ENCODE data around the gene KRT75. TPM values are rescaled to one million over a fixed set of nuclear protein-coding genes. Genes with fewer than 3 reads are reported as not detected.

KRT75 gene
- total RNA-seq, 1 experiment from 2014 or later, result not detected

GRCh38 chr12:52445876-52446275 lies 11.7 kb upstream of the KRT75 start:
- Histone ChIP-seq H3K79me2 (ENCODE audit: insufficient read depth, low read length) (no peaks in the 10 kb centered on the region), H3K9me2 (ENCODE audit: insufficient read depth) (no peaks in the 10 kb centered on the region)
- ATAC-seq, result no peak

GRCh38 chr12:52444647-52445595 lies 10.8 kb upstream of the KRT75 start:
- Histone ChIP-seq H3K4me3 (replicated peaks in 1 of 2; ENCODE audit: low read depth in 1 of 2, low read length in 2 of 2) (no peak overlapping the region), H3K9me2 (ENCODE audit: insufficient read depth) (no peaks in the 10 kb centered on the region), H3K4me1 (ENCODE audit: control insufficient read depth in 1 of 2, insufficient read depth in 2 of 2, low read length in 2 of 2) (peaks cover 26 to 47% of the 10 kb centered on the region in 2 experiments), H3K36me3 (ENCODE audit: control insufficient read depth in 1 of 2, insufficient read depth in 2 of 2, low read length in 2 of 2) (no peaks in the 10 kb centered on the region), H3K9me3 (ENCODE audit: control insufficient read depth in 1 of 2, insufficient read depth in 1 of 2, low read depth in 1 of 2, low read length in 2 of 2) (no peaks in the 10 kb centered on the region), H2AFZ (ENCODE audit: low read depth, low read length, poor library complexity, severe bottlenecking) (no peak overlapping the region), H4K20me1 (ENCODE audit: insufficient read depth) (no peaks in the 10 kb centered on the region), H3K9ac (ENCODE audit: low read length) (no peak overlapping the region), H3K27me3 (ENCODE audit: insufficient read depth, low read length) (no peaks in the 10 kb centered on the region), H3K27ac (ENCODE audit: low read depth, low read length) (no peak overlapping the region), H3K79me2 (ENCODE audit: insufficient read depth, low read length) (no peaks in the 10 kb centered on the region), H3K4me2 (ENCODE audit: low read length) (no peak overlapping the region)
- CTCF ChIA-PET, result no interaction called here
- POLR2A ChIA-PET, result interaction anchor here (0.8 kb wide), 1 partner anchor 9 kb away, joined by 3 read pairs; no protein-coding TSS in a partner anchor
- RAD21 ChIA-PET (ENCODE audit: low non-redundant PET in 1 of 2, low total read pairs in 2 of 2, uncharacterized antibody in 2 of 2, unreplicated experiment in 2 of 2), result no interaction called here
- intact Hi-C loops (cut with micrococcal nuclease), result no loop called here
- DNase-seq (ENCODE audit: low read depth, low spot score) (no peak), ATAC-seq (no peak)
- TF ChIP-seq TCF7L2 (IDR thresholded peaks at IDR 0.05; ENCODE audit: borderline replicate concordance, extremely low read depth, insufficient read depth, insufficient read length) (no peak), ATF3 (IDR thresholded peaks at IDR 0.05) (no peak), CEBPB (IDR thresholded peaks at IDR 0.05; ENCODE audit: low read depth) (no peak), EZH2phosphoT487 (IDR thresholded peaks at IDR 0.05; ENCODE audit: borderline replicate concordance) (no peak), CBX3 (IDR thresholded peaks at IDR 0.05; ENCODE audit: low read depth) (no peak), ELF1 (IDR thresholded peaks at IDR 0.05; ENCODE audit: borderline replicate concordance, low read depth) (no peak), ZFX (IDR thresholded peaks at IDR 0.05) (no peak), FOSL1 (IDR thresholded peaks at IDR 0.05; ENCODE audit: low read depth) (no peak), EZH2 (IDR thresholded peaks at IDR 0.05) (no peak), SIN3A (IDR thresholded peaks at IDR 0.05; ENCODE audit: low read depth) (no peak), SP1 (IDR thresholded peaks at IDR 0.05; ENCODE audit: low read depth) (no peak), POLR2A (IDR thresholded peaks at IDR 0.05; ENCODE audit: borderline replicate concordance, extremely low read depth, insufficient read depth, insufficient read length) (no peak), POLR2AphosphoS5 (IDR thresholded peaks at IDR 0.05; ENCODE audit: low read depth, low read length) (no peak)
- no TSS peak for BruUV-seq (replicated peaks)

More at GRCh38 chr12:52445876-52446275, 11.7 kb upstream of the KRT75 start:
- intact Hi-C loops (cut with micrococcal nuclease), result no loop called here
- Histone ChIP-seq H3K36me3 (ENCODE audit: control insufficient read depth in 1 of 2, insufficient read depth in 2 of 2, low read length in 2 of 2) (no peaks in the 10 kb centered on the region), H3K27me3 (ENCODE audit: insufficient read depth, low read length) (no peaks in the 10 kb centered on the region), H3K9ac (ENCODE audit: low read length) (no peak overlapping the region), H4K20me1 (ENCODE audit: insufficient read depth) (no peaks in the 10 kb centered on the region), H3K4me3 (replicated peaks in 1 of 2; ENCODE audit: low read depth in 1 of 2, low read length in 2 of 2) (no peak overlapping the region), H3K9me3 (ENCODE audit: control insufficient read depth in 1 of 2, insufficient read depth in 1 of 2, low read depth in 1 of 2, low read length in 2 of 2) (no peaks in the 10 kb centered on the region), H3K4me2 (ENCODE audit: low read length) (no peak overlapping the region), H3K27ac (ENCODE audit: low read depth, low read length) (no peak overlapping the region), H3K4me1 (ENCODE audit: control insufficient read depth in 1 of 2, insufficient read depth in 2 of 2, low read length in 2 of 2) (peaks cover 22 to 37% of the 10 kb centered on the region in 2 experiments), H2AFZ (ENCODE audit: low read depth, low read length, poor library complexity, severe bottlenecking) (no peak overlapping the region)
- ChIA-PET RAD21 (ENCODE audit: low non-redundant PET in 1 of 2, low total read pairs in 2 of 2, uncharacterized antibody in 2 of 2, unreplicated experiment in 2 of 2) (no interaction called here), POLR2A (no interaction called here), CTCF (no interaction called here)
- BruUV-seq (replicated peaks), result no TSS peak
- no peak for DNase-seq (ENCODE audit: low read depth, low spot score)
- TF ChIP-seq EZH2phosphoT487 (IDR thresholded peaks at IDR 0.05; ENCODE audit: borderline replicate concordance) (no peak), POLR2A (IDR thresholded peaks at IDR 0.05; ENCODE audit: borderline replicate concordance, extremely low read depth, insufficient read depth, insufficient read length) (no peak), EGR1 (IDR thresholded peaks at IDR 0.05; ENCODE audit: low read depth) (no peak)
